Measurements from ENCODE around the gene POU5F2.

- TF ChIP-seq CTCF (IDR thresholded peaks at IDR 0.05) (no peak), POLR2A (IDR thresholded peaks at IDR 0.05) (no peak)
Observed at GRCh38 chr5:93748875-93749397, 7.5 kb upstream of the POU5F2 start.
